ENCODE results near the gene DNAH6. TPM values are rescaled to one million over a fixed set of nuclear protein-coding genes. Genes with fewer than 3 reads are reported as not detected.

DNAH6 gene
- total and polyA plus RNA-seq, 2 of the 8 experiments (the other 6 are each of a cell fraction or from before 2014, with no cell fraction given): 0.06 to 0.43 TPM

GRCh38 chr2:84704505-84705244 lies 188.4 kb downstream of the DNAH6 start:
- no peak overlapping the region for H3K56ac ChIP-seq (replicated peaks; ENCODE audit: insufficient read length, low read depth, low read length)
- FAIRE-seq: no peak
- H2AFZ ChIP-seq (ENCODE audit: low read length): no peak overlapping the region
- H3K36me3 ChIP-seq (ENCODE audit: control insufficient read depth in 2 of 4, insufficient read depth in 4 of 4, low read length in 3 of 4): no peaks in the 10 kb centered on the region
- H3K4me2 ChIP-seq (ENCODE audit: insufficient read depth in 1 of 2, low read depth in 2 of 2, low read length in 2 of 2): no peak overlapping the region
- no peak overlapping the region for H2BK20ac ChIP-seq (ENCODE audit: low read length)
- no peak overlapping the region for H2BK120ac ChIP-seq (replicated peaks; ENCODE audit: low read depth, low read length)
- H3K9me3 ChIP-seq (ENCODE audit: insufficient read depth in 2 of 2, low read depth in 1 of 2, low read length in 1 of 2): peaks cover 5 to 10% of the 10 kb centered on the region in 2 experiments; a peak in 3 of 4 replicates
- H3K4me1 ChIP-seq (replicated peaks in 1 of 4; ENCODE audit: control insufficient read depth in 3 of 4, insufficient read depth in 4 of 4, low read length in 3 of 4): no peaks in the 10 kb centered on the region
- no peaks in the 10 kb centered on the region; a peak in 1 of 7 replicates for H3K27me3 ChIP-seq (replicated peaks in 1 of 4; ENCODE audit: control insufficient read depth in 3 of 4, extremely low read depth in 1 of 4, insufficient read depth in 3 of 4, low read length in 3 of 4)
- no peak overlapping the region for H2AK5ac ChIP-seq (ENCODE audit: low read depth, low read length)
- H3K9ac ChIP-seq (replicated peaks in 1 of 4; ENCODE audit: extremely low read depth in 1 of 4, low read depth in 3 of 4, low read length in 3 of 4): no peak overlapping the region
- no peaks in the 10 kb centered on the region for H3K79me1 ChIP-seq (ENCODE audit: low read depth, low read length)
- no peaks in the 10 kb centered on the region for H3K23me2 ChIP-seq (ENCODE audit: low read depth, low read length)
- H4K20me1 ChIP-seq (replicated peaks in 1 of 2; ENCODE audit: control insufficient read depth in 1 of 2, insufficient read depth in 2 of 2, low read length in 2 of 2): no peaks in the 10 kb centered on the region
- H4K5ac ChIP-seq (ENCODE audit: insufficient read length, low read depth, low read length): no peak overlapping the region
- no peak overlapping the region for H4K8ac ChIP-seq (ENCODE audit: extremely low read depth, insufficient read depth, low read length)
- H3K4me3 ChIP-seq (ENCODE audit: extremely low read depth in 1 of 4, insufficient read depth in 2 of 4, low read depth in 3 of 4, low read length in 4 of 4): no peak overlapping the region
- H2BK15ac ChIP-seq (ENCODE audit: low read length): no peak overlapping the region
- no peak overlapping the region for H2BK5ac ChIP-seq (ENCODE audit: low read depth, low read length)
- H2BK12ac ChIP-seq (ENCODE audit: low read depth, low read length): no peak overlapping the region
- H4K91ac ChIP-seq (replicated peaks; ENCODE audit: insufficient read length, low read length): no peak overlapping the region
- no peak overlapping the region for H3K23ac ChIP-seq (ENCODE audit: insufficient read length)
- no peaks in the 10 kb centered on the region for H3K79me2 ChIP-seq (ENCODE audit: control insufficient read depth in 1 of 2, insufficient read depth in 2 of 2, low read length in 2 of 2)
- ChIA-PET POLR2A (ENCODE audit: partially characterized antibody) (no interaction called here), CTCF (ENCODE audit: partially characterized antibody) (interaction anchor here (0.6 to 1.5 kb wide), 4 partner anchors 23 to 283 kb away, joined by 3 to 4 read pairs (median 3); no protein-coding TSS in a partner anchor)
- H3K4ac ChIP-seq (replicated peaks; ENCODE audit: insufficient read length, low read depth, low read length): no peak overlapping the region
- no peak overlapping the region for H3K27ac ChIP-seq (ENCODE audit: low read depth, low read length)
- no peak overlapping the region for H3K14ac ChIP-seq (ENCODE audit: insufficient read length)
- 85% methylated on average over 6 of the region's 6 CpGs; no CpG with 5 or more reads in 1 of the 2 experiments for WGBS, 2 experiments (ENCODE audit: extremely low coverage in 1 of 2, insufficient coverage in 1 of 2, insufficient read length in 1 of 2, insufficient replicate concordance in 2 of 2, low coverage in 1 of 2, low lambda C conversion rate in 2 of 2, missing lambda C conversion rate in 1 of 2)
- no peak for DNase-seq (ENCODE audit: low read depth in 1 of 2, low spot score in 2 of 2)
- H3K18ac ChIP-seq (ENCODE audit: extremely low read depth, low read length): no peak overlapping the region
- TF ChIP-seq ATF2 (IDR thresholded peaks at IDR 0.05; ENCODE audit: low read length) (no peak), SP2 (IDR thresholded peaks at IDR 0.05; ENCODE audit: low read length) (no peak), GABPA (IDR thresholded peaks at IDR 0.05; ENCODE audit: borderline replicate concordance, insufficient read depth, low read length) (no peak), RAD21 (IDR thresholded peaks at IDR 0.05 in 1 of 2, conservative IDR thresholded peaks at IDR 0.05 in 1 of 2; ENCODE audit: low read depth in 2 of 2, low read length in 2 of 2) (no peak), USF2 (IDR thresholded peaks at IDR 0.05; ENCODE audit: low read length) (no peak), HDAC2 (IDR thresholded peaks at IDR 0.05; ENCODE audit: borderline replicate concordance in 1 of 2, low read depth in 2 of 2, low read length in 2 of 2) (no peak), YY1 (IDR thresholded peaks at IDR 0.05; ENCODE audit: low read depth, low read length) (no peak), SIN3A (conservative IDR thresholded peaks at IDR 0.05 in 1 of 2, IDR thresholded peaks at IDR 0.05 in 1 of 2; ENCODE audit: low read depth in 1 of 2, low read length in 2 of 2) (no peak)
